Measurements from ENCODE around the gene CER1. TPM values are rescaled to one million over a fixed set of nuclear protein-coding genes. Genes with fewer than 3 reads are reported as not detected.

Gene CER1
- total and polyA plus RNA-seq, 2 of the 8 experiments (the other 6 are each of a cell fraction or from before 2014, with no cell fraction given) = 0.26 to 3.4 TPM

GRCh38 chr9:14760060-14760459 lies 37.5 kb upstream of the CER1 start:
- Histone ChIP-seq H3K79me1 (ENCODE audit: low read depth, low read length) (no peaks in the 10 kb centered on the region), H2BK15ac (ENCODE audit: low read length) (no peak overlapping the region), H3K4me1 (replicated peaks in 1 of 4; ENCODE audit: control insufficient read depth in 3 of 4, insufficient read depth in 4 of 4, low read length in 3 of 4) (no peaks in the 10 kb centered on the region), H3K27ac (ENCODE audit: low read depth, low read length) (no peak overlapping the region), H4K5ac (ENCODE audit: insufficient read length, low read depth, low read length) (no peak overlapping the region), H3K9me3 (ENCODE audit: insufficient read depth in 2 of 2, low read depth in 1 of 2, low read length in 1 of 2) (no peaks in the 10 kb centered on the region), H4K91ac (replicated peaks; ENCODE audit: insufficient read length, low read length) (no peak overlapping the region), H3K36me3 (ENCODE audit: control insufficient read depth in 2 of 4, insufficient read depth in 4 of 4, low read length in 3 of 4) (no peaks in the 10 kb centered on the region), H3K27me3 (replicated peaks in 1 of 4; ENCODE audit: control insufficient read depth in 3 of 4, extremely low read depth in 1 of 4, insufficient read depth in 3 of 4, low read length in 3 of 4) (no peaks in the 10 kb centered on the region), H3K23ac (ENCODE audit: insufficient read length) (no peak overlapping the region), H4K20me1 (replicated peaks in 1 of 2; ENCODE audit: control insufficient read depth in 1 of 2, insufficient read depth in 2 of 2, low read length in 2 of 2) (no peaks in the 10 kb centered on the region), H2AK5ac (ENCODE audit: low read depth, low read length) (no peak overlapping the region), H3K18ac (ENCODE audit: extremely low read depth, low read length) (no peak overlapping the region), H2BK20ac (ENCODE audit: low read length) (no peak overlapping the region), H4K8ac (ENCODE audit: extremely low read depth, insufficient read depth, low read length) (no peak overlapping the region), H3K14ac (ENCODE audit: insufficient read length) (no peak overlapping the region), H3K4me2 (ENCODE audit: insufficient read depth in 1 of 2, low read depth in 2 of 2, low read length in 2 of 2) (no peak overlapping the region), H3K4ac (replicated peaks; ENCODE audit: insufficient read length, low read depth, low read length) (no peak overlapping the region), H3K79me2 (ENCODE audit: control insufficient read depth in 1 of 2, insufficient read depth in 2 of 2, low read length in 2 of 2) (no peaks in the 10 kb centered on the region), H3K4me3 (ENCODE audit: extremely low read depth in 1 of 4, insufficient read depth in 2 of 4, low read depth in 3 of 4, low read length in 4 of 4) (no peak overlapping the region), H2BK120ac (replicated peaks; ENCODE audit: low read depth, low read length) (no peak overlapping the region), H3K56ac (replicated peaks; ENCODE audit: insufficient read length, low read depth, low read length) (no peak overlapping the region), H2AFZ (ENCODE audit: low read length) (no peak overlapping the region), H3K9ac (replicated peaks in 1 of 4; ENCODE audit: extremely low read depth in 1 of 4, low read depth in 3 of 4, low read length in 3 of 4) (no peak overlapping the region), H3K23me2 (ENCODE audit: low read depth, low read length) (no peaks in the 10 kb centered on the region), H2BK5ac (ENCODE audit: low read depth, low read length) (no peak overlapping the region), H2BK12ac (ENCODE audit: low read depth, low read length) (no peak overlapping the region)
- CTCF ChIA-PET (ENCODE audit: partially characterized antibody) = no interaction called here
- TF ChIP-seq RXRA (IDR thresholded peaks at IDR 0.05; ENCODE audit: insufficient read depth, low read depth, low read length) = no peak
- TF ChIP-seq TAF7 (optimal IDR thresholded peaks at IDR 0.05; ENCODE audit: borderline replicate concordance, low read depth, low read length) = no peak
- TF ChIP-seq KDM5A (IDR thresholded peaks at IDR 0.05; ENCODE audit: low read length) = no peak
- no peak for TF ChIP-seq SIN3A (conservative IDR thresholded peaks at IDR 0.05 in 1 of 2, IDR thresholded peaks at IDR 0.05 in 1 of 2; ENCODE audit: low read depth in 1 of 2, low read length in 2 of 2)
- TF ChIP-seq GABPA (IDR thresholded peaks at IDR 0.05; ENCODE audit: borderline replicate concordance, insufficient read depth, low read length) = no peak
- TF ChIP-seq EGR1 (IDR thresholded peaks at IDR 0.05; ENCODE audit: borderline replicate concordance, low read depth, low read length) = no peak
- POLR2A ChIA-PET (ENCODE audit: partially characterized antibody) = no interaction called here
- FAIRE-seq (no peak), DNase-seq (ENCODE audit: low read depth in 1 of 2, low spot score in 2 of 2) (no peak)
- 0% methylated on average over 1 of the region's 1 CpG; no CpG with 5 or more reads in 1 of the 2 experiments for WGBS, 2 experiments (ENCODE audit: extremely low coverage in 1 of 2, insufficient coverage in 1 of 2, insufficient read length in 1 of 2, insufficient replicate concordance in 2 of 2, low coverage in 1 of 2, low lambda C conversion rate in 2 of 2, missing lambda C conversion rate in 1 of 2)
